CD4-positive, alpha-beta T cell treated with Interleukin-21 for 1 hour (primary cell): Measurements from ENCODE around the gene UXS1.
"Not testable (repeated sequence)": the region's sequence is repeated elsewhere in the genome, so short reads cannot be mapped to it uniquely, and the experiment has no call there.

Experiments
- DNase-seq: peaks from one replicate; pipeline ENCODE4 v3.0.0-alpha.2; 2020

Gene UXS1

GRCh38 chr2:106159866-106160785 is 34.0 kb downstream of the UXS1 start:
- DNase-seq: peak; percentile 71

DNA sequence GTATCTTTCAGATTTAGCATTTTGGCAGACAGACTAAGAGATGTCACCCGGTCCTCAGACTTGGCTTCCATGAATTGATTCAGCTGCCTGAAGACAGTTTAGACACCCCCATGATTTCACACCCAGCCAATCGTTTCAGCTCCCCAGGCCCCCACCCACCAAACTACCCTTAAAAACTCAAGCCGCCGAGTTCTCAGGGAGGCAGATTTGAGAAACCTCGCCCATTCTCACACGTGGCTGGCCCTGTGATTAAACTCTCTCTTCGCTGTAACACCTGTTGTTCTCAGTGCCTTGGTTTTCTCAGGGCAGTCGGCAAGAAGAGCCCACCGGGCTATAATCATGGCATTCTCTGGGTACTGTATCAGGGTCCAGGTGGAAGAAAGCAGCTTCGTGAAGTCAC is 35.2 kb downstream of the UXS1 start:
- DNase-seq: peak; percentile 71

- no peak for DNase-seq
Measured at GRCh38 chr2:106158131-106158530, 36.0 kb downstream of the UXS1 start.

- DNase-seq: no peak
Measured at GRCh38 chr2:106157416-106157815, 36.7 kb downstream of the UXS1 start.

DNA sequence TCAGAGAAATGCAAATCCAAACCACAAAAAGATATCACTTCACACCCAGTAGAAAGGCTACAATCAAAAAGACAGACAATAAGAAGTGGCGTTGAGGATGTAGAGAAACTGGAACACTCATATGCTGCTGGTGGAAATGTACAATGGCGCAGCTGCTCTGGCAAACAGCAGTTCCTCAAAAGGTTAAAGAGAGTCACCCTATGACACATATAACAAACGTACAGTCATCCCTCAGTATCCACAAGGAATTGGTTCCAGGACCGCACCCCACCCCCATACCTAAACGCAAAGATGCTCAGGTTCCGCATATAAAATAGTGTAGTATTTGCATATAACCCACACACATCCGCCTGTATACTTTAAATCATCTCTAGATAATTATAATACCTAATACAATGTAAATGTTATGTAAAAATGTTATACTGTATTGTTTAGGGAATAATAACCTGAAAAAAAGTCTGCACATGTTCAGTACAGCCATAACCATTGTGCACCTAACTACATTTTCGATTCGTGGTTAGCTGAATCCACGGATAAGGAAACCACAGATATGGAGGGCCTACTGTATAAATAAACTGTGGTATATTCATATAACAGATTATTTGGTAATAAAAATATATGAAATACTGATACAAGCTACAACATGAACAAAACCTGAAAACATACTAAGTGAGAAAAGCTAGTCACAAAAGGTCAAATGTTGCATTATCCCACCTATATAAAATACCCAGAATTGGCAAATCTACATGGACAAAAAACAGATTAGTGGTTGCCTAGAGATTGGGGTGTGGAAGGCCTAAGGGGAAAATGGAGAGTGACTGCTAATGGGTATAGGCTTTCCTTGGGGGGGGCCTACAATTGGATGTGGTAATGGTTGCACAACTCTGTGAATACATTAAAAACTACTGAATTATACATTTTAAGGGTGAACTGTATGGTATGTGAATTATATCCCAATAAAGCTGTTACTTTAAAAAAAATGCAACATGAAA is 37.5 kb downstream of the UXS1 start:
- no peak for DNase-seq

DNA sequence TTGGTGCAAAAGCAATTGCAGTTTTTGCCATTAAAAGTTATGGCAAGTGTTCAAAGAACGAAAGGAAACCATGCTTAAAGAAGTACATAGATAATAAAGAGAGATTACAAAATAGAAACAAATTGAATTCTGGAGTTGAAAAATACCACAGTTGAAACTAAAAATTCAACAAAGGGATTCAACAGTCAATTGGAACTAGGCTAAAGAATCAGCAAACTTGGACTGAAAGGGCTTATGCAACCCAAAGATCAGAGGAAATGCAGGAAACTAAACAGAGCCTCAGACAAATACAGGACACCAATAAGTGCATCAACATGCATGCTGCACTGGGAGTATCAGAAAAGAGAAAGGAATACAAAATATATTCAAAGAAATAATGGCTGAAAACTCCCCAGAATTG is 40.3 kb downstream of the UXS1 start:
- no peak for DNase-seq

- DNase-seq: no peak
Measured at GRCh38 chr2:106147665-106148064, 46.4 kb downstream of the UXS1 start.

- DNase-seq: no peak
Measured at GRCh38 chr2:106147159-106147558, 46.9 kb downstream of the UXS1 start.

DNA sequence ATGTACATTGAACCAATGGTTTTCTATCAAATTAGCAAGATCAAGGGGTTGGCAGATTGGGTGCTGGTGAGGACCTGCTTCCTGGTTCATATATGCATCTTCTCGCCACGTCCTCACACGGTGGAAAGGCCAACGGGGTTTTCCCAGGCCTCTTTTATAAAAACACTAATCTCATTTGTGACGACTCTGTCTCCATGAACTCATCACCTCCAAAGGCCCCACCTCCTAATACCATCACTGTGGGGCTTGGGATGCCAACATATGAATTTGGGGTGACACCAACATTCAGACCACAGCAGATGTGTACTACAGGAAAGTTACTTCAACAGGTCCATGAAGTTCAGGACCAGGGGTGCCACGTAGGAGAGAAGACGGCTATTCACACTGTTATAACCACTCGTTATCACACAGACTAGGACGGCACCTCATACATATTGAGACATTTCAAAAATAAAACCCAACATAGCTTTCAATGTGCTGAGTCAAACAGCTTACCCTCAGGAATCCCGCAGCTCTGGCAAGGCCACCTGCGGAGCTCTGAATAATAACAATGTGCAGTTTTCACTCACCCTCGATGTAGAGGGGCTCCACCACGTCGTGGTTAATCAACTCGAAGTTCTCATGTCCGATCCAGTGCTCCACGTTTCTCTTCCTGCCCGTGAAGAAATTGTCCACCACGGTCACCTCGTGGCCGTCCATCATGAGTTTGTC is 49.3 kb downstream of the UXS1 start:
- peak; percentile 82 for DNase-seq

DNA sequence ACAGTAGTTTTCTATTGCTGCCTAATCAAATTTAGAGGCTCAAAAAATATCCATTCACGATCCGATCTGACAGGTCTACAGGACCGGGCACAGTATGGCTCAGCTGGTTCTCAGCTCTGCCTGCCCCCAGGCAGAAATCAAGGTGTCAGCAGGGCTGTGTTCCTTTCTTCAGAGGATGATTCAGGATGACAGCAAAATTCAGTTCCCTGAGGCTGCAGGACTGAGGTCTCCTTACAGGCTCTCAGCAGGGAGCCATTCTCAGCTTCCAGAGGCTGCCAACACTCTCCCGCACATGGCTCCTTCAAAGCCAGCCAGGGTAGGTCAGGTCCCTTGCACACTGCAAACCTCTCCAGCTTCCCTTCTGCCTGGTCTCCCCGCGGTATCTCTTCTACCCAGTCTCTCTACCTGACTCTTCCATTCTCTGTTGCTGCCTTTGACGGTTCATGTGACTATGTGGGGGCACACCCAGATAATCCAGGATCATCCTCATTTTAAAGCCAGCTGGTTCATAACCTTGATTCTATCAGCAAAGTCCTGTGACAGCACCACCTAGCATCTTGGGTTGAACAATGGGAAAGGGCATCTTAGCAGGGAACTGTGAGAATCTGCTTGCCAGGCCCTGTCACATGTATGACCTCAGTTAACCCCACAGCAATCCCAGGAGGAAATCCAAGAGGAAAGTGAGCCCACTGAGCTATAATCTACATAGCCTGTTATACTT is 50.4 kb downstream of the UXS1 start:
- DNase-seq: no peak

GRCh38 chr2:106142683-106143082 is 51.4 kb downstream of the UXS1 start:
- DNase-seq: no peak

DNA sequence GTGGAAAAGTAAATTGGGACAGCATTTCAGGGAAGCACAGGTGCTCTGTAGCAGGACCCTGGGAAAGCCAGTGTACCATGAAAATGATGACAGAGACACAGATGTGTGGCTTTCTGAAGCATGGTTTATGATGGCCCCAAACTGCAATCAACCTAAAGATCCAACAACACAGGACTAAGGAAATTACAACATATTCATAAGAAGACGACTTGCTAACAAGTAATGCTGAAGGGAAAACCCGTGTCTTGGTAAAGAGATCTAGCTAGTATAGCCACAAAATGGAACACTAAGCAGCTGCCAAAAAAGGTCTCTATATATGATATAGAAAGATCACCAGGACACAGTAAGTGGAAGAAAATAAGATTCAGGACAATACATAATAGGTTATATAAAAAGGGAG is 53.2 kb downstream of the UXS1 start:
- no peak for DNase-seq

- DNase-seq: no peak
Measured at GRCh38 chr2:106140113-106140512, 54.0 kb downstream of the UXS1 start.

- no peak for DNase-seq
Measured at GRCh38 chr2:106139238-106139935, 54.7 kb downstream of the UXS1 start.

GRCh38 chr2:106138543-106139237 is 55.4 kb downstream of the UXS1 start:
- DNase-seq: peak; percentile 25

DNA sequence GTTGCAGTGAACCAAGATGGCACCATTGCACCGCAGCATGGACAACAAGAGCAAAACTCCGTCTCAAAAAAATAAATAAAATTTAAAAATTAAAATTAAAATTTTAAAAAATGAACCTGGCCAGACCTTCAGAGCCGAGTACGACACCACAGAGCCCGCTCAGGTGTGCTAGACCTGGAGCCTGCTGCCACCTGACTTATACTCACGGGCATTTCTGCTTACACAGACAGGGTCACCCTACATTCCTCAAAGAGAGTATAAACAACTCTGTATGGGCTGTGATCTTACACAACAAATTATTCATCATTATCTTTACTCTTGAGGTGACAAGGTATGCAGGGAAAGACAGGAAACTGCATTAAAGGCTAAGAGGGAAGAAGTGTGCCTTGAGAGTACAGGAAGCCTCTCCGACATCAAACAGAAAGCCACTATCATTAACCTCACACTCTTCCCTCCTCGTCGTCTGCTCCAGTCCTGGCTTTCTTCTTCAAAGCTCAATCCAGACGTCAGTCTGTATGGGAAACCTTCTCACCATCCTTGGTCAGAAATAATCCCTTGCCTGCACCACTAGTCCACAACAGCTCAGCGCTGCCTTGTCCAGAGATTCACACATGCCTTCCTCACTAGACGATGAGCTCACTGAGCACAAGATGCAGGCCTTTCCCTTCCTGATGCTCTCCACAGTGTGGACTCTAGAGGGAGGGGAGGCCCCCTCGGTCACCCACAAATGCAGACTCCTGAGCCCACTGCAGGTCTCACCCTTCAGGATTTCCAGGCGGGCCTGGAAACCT is 56.2 kb downstream of the UXS1 start:
- DNase-seq: peak; percentile 44

- DNase-seq: not testable (repeated sequence)
Measured at GRCh38 chr2:106131192-106131591, 62.9 kb downstream of the UXS1 start.

GRCh38 chr2:106130251-106130998 is 63.7 kb downstream of the UXS1 start:
- DNase-seq: no peak

- no peak for DNase-seq
Measured at GRCh38 chr2:106129592-106129991, 64.5 kb downstream of the UXS1 start.
